ENCODE results near the gene CDKAL1.

- TF ChIP-seq POLR2A (IDR thresholded peaks at IDR 0.05; ENCODE audit: low read depth, low read length), result no peak
- no peak for TF ChIP-seq FOS (IDR thresholded peaks at IDR 0.05; ENCODE audit: borderline replicate concordance, insufficient read depth, low read length)
- TF ChIP-seq CTCF (IDR thresholded peaks at IDR 0.05; ENCODE audit: extremely low read depth in 1 of 2, insufficient read depth in 1 of 2, low read depth in 1 of 2, low read length in 2 of 2), result no peak
- no peak for TF ChIP-seq EZH2 (IDR thresholded peaks at IDR 0.05; ENCODE audit: borderline replicate concordance, low read depth, low read length, severe bottlenecking)
- no peak for TF ChIP-seq MAX (IDR thresholded peaks at IDR 0.05; ENCODE audit: insufficient read depth, insufficient read length)
- TF ChIP-seq POLR2AphosphoS5 (IDR thresholded peaks at IDR 0.05; ENCODE audit: insufficient read depth, low read depth, low read length), result no peak
- TF ChIP-seq GATA2 (IDR thresholded peaks at IDR 0.05; ENCODE audit: insufficient read depth, insufficient read length, low read depth, low read length), result no peak
- no peak for TF ChIP-seq JUN (IDR thresholded peaks at IDR 0.05; ENCODE audit: borderline replicate concordance, insufficient read depth, insufficient read length, low read depth)
- TF ChIP-seq MYC (IDR thresholded peaks at IDR 0.05; ENCODE audit: low read depth, low read length), result no peak
Measured at GRCh38 chr6:20665290-20665689, 131.0 kb downstream of the CDKAL1 start.
